ENCODE measurements around the gene SH3RF1. TPM values are rescaled to one million over a fixed set of nuclear protein-coding genes. Genes with fewer than 3 reads are reported as not detected.

Gene SH3RF1
- total and polyA plus RNA-seq, 4 donors: 5.3 to 33.1 (median 16.3) TPM

DNA sequence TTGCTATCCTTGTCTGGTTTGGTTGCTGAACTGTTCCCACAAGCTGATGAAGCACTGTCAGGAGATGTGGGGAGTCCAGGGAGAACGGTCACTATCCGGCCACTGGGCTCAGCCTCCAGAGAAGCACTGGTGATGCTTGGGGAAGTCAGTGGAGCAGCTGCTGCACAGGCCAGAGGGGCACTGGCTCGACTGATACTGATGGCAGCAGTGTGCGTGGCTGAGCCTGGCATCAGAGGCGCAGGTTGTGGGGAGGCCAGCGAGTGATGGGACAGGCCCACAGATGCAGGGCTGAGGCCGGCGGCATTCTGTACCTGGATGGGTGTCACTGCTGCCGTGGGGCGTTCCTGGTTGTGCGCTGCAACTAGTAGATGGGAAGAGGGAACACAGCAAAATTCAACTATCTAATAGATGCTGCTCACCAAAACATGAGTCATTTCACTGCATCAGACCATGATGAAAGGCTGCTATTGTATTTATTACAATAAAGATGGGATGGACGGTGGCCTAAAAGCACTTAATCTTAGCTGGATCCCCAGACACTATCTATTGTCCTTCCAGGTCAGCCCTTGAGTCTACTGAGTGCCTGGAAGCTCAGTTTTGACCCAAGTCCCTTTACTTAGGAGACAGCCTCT, 154.4 kb downstream of the SH3RF1 start:
- H3K9ac ChIP-seq (ENCODE audit: insufficient read depth in 1 of 2, low read length in 2 of 2): no peak overlapping the region
- peak overlapping the region in 1 of 2 donors; percentile 37 for H3K27ac ChIP-seq (ENCODE audit: low read depth in 1 of 2, low read length in 1 of 2)
- H3K4me3 ChIP-seq: no peak overlapping the region
- peaks cover 10 to 47% (median 28%) of the 10 kb centered on the region in 4 donors for H3K36me3 ChIP-seq (ENCODE audit: control insufficient read depth in 4 of 4, insufficient read depth in 4 of 4, low read length in 4 of 4)
- no peak for ATAC-seq (ENCODE audit: insufficient read depth, low FRiP score)
- no peaks in the 10 kb centered on the region for H3K27me3 ChIP-seq (ENCODE audit: control insufficient read depth in 3 of 3, insufficient read depth in 3 of 3, low read length in 2 of 3)
- no peak for DNase-seq
- H3K9me3 ChIP-seq (ENCODE audit: control insufficient read depth in 4 of 4, insufficient read depth in 3 of 4, low read length in 3 of 4): no peaks in the 10 kb centered on the region
- WGBS, 2 donors: 95 to 96% methylated on average over 12 of the region's 12 CpGs
- no peak for TF ChIP-seq CTCF (IDR thresholded peaks at IDR 0.05; ENCODE audit: control extremely low read depth, extremely low read depth)
- H3K4me1 ChIP-seq (ENCODE audit: control insufficient read depth in 5 of 5, insufficient read depth in 5 of 5, low read length in 5 of 5): peaks cover 0 to 4% (median 0%) of the 10 kb centered on the region in 5 donors

GRCh38 chr4:169115897-169116254, 154.9 kb downstream of the SH3RF1 start:
- ATAC-seq (ENCODE audit: insufficient read depth, low FRiP score): peak; percentile 90
- TF ChIP-seq CTCF (IDR thresholded peaks at IDR 0.05; ENCODE audit: control extremely low read depth, extremely low read depth): no peak
- H3K36me3 ChIP-seq (ENCODE audit: control insufficient read depth in 4 of 4, insufficient read depth in 4 of 4, low read length in 4 of 4): peaks cover 6 to 42% (median 24%) of the 10 kb centered on the region in 4 donors

GRCh38 chr4:169115144-169115896, 155.4 kb downstream of the SH3RF1 start:
- Histone ChIP-seq H3K36me3 (ENCODE audit: control insufficient read depth in 4 of 4, insufficient read depth in 4 of 4, low read length in 4 of 4) (peaks cover 4 to 45% (median 28%) of the 10 kb centered on the region in 4 donors), H3K4me1 (ENCODE audit: control insufficient read depth in 5 of 5, insufficient read depth in 5 of 5, low read length in 5 of 5) (peaks cover 0 to 4% (median 0%) of the 10 kb centered on the region in 5 donors), H3K9me3 (ENCODE audit: control insufficient read depth in 4 of 4, insufficient read depth in 3 of 4, low read length in 3 of 4) (no peaks in the 10 kb centered on the region), H3K27ac (ENCODE audit: low read depth in 1 of 2, low read length in 1 of 2) (peak overlapping the region in 1 of 2 donors; percentile 40), H3K9ac (ENCODE audit: insufficient read depth in 1 of 2, low read length in 2 of 2) (no peak overlapping the region), H3K27me3 (ENCODE audit: control insufficient read depth in 3 of 3, insufficient read depth in 3 of 3, low read length in 2 of 3) (no peaks in the 10 kb centered on the region), H3K4me3 (no peak overlapping the region)
- DNase-seq (no peak), ATAC-seq (ENCODE audit: insufficient read depth, low FRiP score) (no peak)
- WGBS, 2 donors: 91 to 94% methylated on average over 6 of the region's 6 CpGs
- TF ChIP-seq CTCF (IDR thresholded peaks at IDR 0.05; ENCODE audit: control extremely low read depth, extremely low read depth): no peak

More at GRCh38 chr4:169115897-169116254, 154.9 kb downstream of the SH3RF1 start:
- Histone ChIP-seq H3K4me1 (ENCODE audit: control insufficient read depth in 5 of 5, insufficient read depth in 5 of 5, low read length in 5 of 5) (peaks cover 0 to 4% (median 0%) of the 10 kb centered on the region in 5 donors), H3K27ac (ENCODE audit: low read depth in 1 of 2, low read length in 1 of 2) (no peak overlapping the region), H3K27me3 (ENCODE audit: control insufficient read depth in 3 of 3, insufficient read depth in 3 of 3, low read length in 2 of 3) (no peaks in the 10 kb centered on the region), H3K9me3 (ENCODE audit: control insufficient read depth in 4 of 4, insufficient read depth in 3 of 4, low read length in 3 of 4) (no peaks in the 10 kb centered on the region), H3K9ac (ENCODE audit: insufficient read depth in 1 of 2, low read length in 2 of 2) (no peak overlapping the region), H3K4me3 (no peak overlapping the region)
- WGBS, 2 donors: 58 to 63% methylated on average over 4 of the region's 4 CpGs
- peak in 2 of 3 donors; percentile 33 to 55 for DNase-seq

Data from lung (tissue), 12 donors.